GM12892 (cell line): Measurements from ENCODE around the gene SBK2.

Experiments
- POLR2A ChIP-seq: IDR thresholded peaks from 2 replicates; pipeline ENCODE4 v1.6.1; 2011; ENCODE audit warnings: low read depth, low read length, control low read depth
- POLR2AphosphoS5 ChIP-seq: IDR thresholded peaks from 2 replicates; pipeline ENCODE4 v1.6.1; 2011; ENCODE audit warnings: low read depth, low read length, control low read depth
- TAF1 ChIP-seq: IDR thresholded peaks from 2 replicates; pipeline ENCODE4 v1.6.1; 2011; ENCODE audit warnings: low read depth, mild to moderate bottlenecking, control low read depth, low read length, borderline replicate concordance

DNA sequence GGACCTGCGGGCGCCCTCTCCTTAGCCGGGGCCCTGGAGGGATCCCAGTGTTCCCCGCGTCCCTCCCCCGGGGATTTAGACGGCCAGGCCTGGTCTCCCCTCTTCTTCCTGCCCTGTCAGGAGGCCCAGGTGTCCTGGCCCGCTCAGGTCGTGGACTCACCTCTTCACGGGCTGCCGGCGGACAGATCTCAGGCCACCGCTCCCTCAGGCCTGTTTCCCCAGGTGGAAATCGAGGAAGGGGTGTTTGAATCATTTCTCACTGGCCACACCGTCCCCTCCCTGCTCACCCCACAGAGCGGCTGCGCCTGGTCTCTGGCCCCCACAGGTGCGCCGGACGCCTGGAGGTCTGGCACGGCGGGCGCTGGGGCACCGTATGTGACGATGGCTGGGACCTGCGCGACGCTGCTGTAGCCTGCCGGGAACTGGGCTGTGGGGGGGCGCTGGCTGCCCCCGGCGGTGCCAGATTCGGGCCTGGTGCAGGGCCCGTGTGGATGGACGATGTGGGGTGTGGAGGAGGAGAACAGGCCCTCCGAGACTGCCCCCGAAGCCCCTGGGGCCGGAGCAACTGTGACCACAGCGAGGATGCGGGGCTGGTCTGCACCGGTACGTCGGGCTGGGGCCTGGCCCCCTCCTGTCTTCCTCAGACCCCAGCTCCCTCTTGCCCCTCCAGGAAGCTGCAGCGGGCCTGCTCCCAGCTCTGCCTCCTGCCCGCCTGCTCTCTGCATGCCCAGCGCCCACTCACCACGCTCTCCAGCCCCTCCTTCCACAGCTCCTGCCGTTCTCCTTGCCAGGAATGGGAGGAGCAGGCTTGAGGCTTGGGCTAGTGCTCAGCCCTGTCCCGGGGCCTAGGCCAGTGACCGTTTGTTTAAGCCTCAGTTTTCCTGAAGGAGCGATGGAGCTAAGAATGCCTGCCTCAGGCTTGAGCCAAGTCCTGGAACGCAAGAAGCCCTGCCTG is 46.2 kb downstream of the SBK2 start:
- TF ChIP-seq TAF1 (no peak), POLR2AphosphoS5 (no peak), POLR2A (no peak)
